M059J (cell line): ENCODE results near the gene LONP2. TPM values are rescaled to one million over a fixed set of nuclear protein-coding genes. Genes with fewer than 3 reads are reported as not detected.
"Not testable (repeated sequence)": the region's sequence is repeated elsewhere in the genome, so short reads cannot be mapped to it uniquely, and the experiment has no call there.

Experiments
- DNase-seq: peaks from one replicate; pipeline ENCODE4 v3.0.0-alpha.2; 2012; ENCODE audit warnings: low read depth
- total RNA-seq: library from RNA; depleted of rRNA; stranded (reverse); fragments of >200 nt; shearing (Covaris generic); gene quantifications from 2 replicates; pipeline ENCODE4 v1.2.3, GENCODE V29; 2014

The LONP2 gene
- total RNA-seq, 1 experiment from 2014 or later: 58.2 TPM

DNA sequence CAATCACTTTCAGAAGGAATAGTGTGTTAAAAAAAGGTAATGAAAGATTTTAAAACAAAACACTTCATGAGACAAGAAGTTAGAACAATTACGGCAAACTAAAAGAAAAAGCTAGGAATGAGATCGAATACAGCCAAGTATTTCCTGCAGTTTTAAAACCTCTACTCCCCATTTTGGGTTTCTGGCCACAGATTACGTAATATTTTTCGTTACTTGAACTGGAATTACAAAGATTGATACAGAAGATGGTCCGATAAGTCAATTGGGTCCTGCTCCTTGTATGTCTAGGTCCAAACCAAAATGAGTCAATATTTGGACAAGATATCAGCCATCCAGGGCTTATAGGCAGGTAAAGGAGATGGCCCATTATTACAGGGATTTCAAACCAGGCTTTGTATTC lies 88.9 kb downstream of the LONP2 start:
- DNase-seq: no peak

GRCh38 chr16:48334325-48334724 lies 90.2 kb downstream of the LONP2 start:
- no peak for DNase-seq

DNA sequence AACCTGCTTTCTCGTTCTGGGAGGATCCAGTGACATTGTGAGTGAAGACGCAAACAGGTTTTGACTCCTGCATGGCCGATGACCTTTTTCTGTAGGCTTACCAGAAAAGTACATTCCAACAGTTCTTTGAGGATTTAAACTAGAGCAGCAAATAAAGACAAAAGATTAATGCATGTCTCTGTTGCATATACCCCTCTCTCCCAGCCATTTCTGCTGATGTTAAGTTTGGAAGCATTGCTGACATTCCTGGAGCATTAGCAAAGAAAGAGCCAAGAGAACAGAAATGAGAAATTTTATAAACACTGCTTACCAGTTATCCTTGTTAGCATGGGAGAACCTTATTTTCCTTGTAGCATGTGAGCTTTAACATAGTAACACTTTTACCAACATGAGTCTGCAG lies 91.9 kb downstream of the LONP2 start:
- DNase-seq: peak; percentile 31

GRCh38 chr16:48340054-48340453 lies 96.0 kb downstream of the LONP2 start:
- no peak for DNase-seq

DNA sequence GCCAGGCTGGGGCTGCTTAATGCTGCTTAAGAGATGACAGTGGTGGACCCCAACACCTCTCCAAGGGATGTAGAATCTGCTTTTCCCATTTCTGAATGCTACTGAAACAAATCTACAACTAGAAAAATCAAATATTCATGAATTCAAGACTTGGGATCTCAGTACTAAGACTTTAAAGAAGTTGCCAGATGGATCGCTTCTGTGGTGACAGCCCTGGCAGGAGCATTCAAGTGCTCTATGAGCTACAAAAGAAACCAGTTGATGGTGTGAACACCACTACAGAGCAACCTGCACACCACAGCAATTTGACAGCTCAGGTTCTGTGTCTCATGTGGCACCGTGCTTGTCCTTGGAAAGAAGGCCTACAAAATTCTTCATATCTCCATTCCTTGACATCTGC lies 98.5 kb downstream of the LONP2 start:
- no peak for DNase-seq

DNA sequence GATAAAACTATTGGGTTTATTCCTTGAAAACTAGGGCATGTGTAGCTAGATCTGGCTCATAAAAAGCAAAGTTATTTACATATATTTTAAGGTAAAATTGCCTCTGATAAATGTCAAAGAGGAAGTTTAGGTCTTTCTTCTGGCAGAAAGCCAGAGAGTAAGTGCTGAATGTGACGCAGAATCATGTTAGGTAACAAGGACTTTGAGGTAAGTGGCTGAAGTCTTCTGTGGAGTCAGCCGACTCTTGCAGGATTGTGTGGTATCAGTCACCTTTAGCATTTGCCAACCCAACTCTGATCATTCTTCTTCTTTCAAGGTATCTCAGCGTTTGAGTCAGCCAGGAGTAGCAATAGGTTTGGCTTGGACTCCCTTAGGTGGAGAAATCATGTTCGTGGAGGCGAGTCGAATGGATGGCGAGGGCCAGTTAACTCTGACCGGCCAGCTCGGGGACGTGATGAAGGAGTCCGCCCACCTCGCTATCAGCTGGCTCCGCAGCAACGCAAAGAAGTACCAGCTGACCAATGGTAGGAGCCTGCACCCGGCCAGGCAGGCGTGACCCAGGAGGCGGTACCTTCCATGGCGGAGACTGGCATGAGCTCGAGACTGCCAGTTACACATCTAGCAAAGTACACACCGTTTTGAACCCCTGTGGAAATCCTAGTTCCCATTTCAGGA lies 103.2 kb downstream of the LONP2 start:
- DNase-seq: no peak

DNA sequence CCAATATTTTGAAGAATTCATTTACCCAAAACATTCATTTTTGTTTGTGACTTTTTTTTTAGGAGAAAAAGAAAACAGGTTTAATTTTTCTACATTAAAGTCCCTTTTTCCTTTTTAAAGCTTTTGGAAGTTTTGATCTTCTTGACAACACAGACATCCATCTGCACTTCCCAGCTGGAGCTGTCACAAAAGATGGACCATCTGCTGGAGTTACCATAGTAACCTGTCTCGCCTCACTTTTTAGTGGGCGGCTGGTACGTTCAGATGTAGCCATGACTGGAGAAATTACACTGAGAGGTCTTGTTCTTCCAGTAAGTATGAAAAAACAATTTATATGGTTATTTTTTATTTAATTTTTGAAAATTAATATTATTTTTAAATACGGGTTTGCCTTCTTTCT lies 103.9 kb downstream of the LONP2 start:
- DNase-seq: no peak

GRCh38 chr16:48350736-48351135 lies 106.6 kb downstream of the LONP2 start:
- peak; percentile 45 for DNase-seq

GRCh38 chr16:48352648-48353390 lies 108.7 kb downstream of the LONP2 start:
- DNase-seq: no peak

GRCh38 chr16:48353565-48354163 lies 109.6 kb downstream of the LONP2 start:
- peak; percentile 71 for DNase-seq

DNA sequence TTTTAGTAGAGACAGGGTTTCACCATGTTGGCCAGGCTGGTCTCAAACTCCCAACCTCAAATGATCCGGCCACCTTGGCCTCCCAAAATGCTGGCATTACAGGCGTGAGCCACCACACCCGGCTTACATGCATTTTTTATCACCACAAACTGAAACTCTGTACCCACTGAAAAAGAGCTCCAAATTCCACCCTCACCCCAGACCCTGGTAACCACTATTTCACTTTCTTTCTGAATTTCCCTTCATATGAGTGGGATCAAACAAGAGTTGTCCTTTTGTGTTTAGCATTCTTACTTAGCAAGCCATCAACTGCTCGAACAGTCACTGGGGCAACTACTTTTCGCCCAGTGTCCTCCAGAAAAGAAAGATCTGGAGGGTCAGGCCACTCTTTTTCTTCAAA lies 110.3 kb downstream of the LONP2 start:
- not testable (repeated sequence) for DNase-seq

- DNase-seq: no peak
Measured at GRCh38 chr16:48354877-48355855, 111.1 kb downstream of the LONP2 start.

GRCh38 chr16:48356633-48357376 lies 112.7 kb downstream of the LONP2 start:
- no peak for DNase-seq

DNA sequence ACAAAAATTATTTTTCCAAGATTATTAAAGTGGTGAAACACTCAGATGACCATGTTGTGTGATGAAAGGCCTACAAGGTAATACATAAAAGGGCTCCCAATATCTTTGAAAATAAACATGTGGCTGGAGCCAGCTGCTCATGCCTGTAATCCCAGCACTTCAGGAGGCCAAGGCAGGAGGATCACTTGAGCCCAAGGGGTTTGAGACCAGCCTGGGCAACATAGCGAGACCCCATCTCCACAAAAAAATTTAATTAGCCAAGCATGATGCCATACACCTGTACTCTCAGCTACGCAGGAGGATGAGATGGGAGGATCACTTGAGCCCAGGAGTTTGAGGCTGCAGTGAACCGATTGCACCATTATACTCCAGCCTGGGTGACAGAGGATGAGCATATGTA lies 114.3 kb downstream of the LONP2 start:
- no peak for DNase-seq

GRCh38 chr16:48359983-48360382 lies 115.9 kb downstream of the LONP2 start:
- DNase-seq: no peak

- no peak for DNase-seq
Measured at GRCh38 chr16:48361012-48361411, 116.9 kb downstream of the LONP2 start.

- no peak for DNase-seq
Measured at GRCh38 chr16:48361540-48362144, 117.5 kb downstream of the LONP2 start.

DNA sequence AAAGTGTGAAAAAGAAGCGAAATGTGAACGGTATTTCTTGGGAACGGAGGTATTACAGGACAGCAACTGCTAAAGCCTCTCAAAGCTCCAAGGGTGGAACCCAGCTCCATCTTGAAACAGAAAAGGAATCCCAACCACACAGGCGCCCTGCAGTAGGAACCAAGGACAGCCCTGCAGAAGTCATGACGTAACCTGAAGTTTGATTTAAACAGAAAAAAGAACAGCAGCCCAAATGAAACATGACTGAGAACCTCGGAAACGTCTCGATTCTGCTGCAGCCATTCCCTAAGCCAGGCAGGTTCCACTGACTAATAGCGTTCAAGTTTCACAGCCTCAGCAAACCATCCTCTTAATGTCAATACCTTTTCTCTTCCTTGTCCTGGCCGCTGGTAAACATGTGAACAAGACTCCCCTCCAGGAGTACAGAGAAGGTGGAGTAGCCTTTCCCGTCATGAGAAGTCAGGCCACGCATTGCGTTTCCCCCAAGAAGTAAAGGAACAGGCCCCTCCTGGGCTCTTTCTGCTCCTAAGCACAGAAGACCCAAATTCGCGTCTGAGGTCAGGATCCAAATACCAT lies 121.0 kb downstream of the LONP2 start:
- DNase-seq: no peak

DNA sequence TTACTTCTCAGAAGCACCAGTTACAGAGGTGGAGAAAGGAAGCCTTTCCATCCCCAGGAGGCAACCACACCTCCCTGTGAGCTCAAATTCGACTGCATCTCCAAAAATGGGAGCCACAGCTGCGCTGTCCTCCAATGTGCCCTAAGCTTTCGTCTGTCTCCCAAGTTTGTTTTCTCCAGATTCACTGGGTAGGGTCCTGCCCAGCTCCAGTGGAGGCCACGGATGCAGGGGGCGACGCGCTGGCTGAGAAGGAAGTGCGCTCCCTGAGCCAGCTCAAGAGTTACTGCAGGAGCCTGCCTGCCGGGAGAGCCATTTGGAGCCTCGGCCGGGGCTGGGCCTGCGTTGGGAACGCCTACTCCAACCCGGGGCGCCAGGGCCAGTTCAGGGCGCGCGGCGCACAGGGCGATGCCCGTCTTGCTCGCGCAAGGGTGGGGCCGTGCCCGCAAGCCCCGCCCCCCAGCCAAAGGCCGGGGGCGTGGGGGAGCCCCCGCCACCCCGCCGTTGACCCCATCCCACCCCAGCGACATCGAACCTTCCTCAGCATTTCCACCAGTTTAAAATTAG lies 121.6 kb downstream of the LONP2 start:
- DNase-seq: peak; percentile 84
